Duodenal mucosa (tissue), 2 donors: ENCODE measurements around the gene ANP32E.
A peak's percentile ranks its signal among the peaks of the same experiment; 100 is the strongest.

ENCODE experiments used
- H3K27ac ChIP-seq: one replicate; pipeline ENCODE4 v1.7.0; 2013; ENCODE audit warnings: low read depth, low read length
- H3K27me3 ChIP-seq, 2 donors: one replicate each; pipeline ENCODE4 v1.7.0; 2013; ENCODE audit warnings: low read length in 2 of 2, control low read depth in 1 of 2; ENCODE audit not compliant: insufficient read depth in 2 of 2, control insufficient read depth in 1 of 2
- H3K36me3 ChIP-seq, 2 donors: one replicate each; pipeline ENCODE4 v1.7.0; 2013; ENCODE audit warnings: low read length in 2 of 2, control low read depth in 1 of 2; ENCODE audit not compliant: insufficient read depth in 2 of 2, control insufficient read depth in 1 of 2
- H3K4me1 ChIP-seq, 2 donors: one replicate each; pipeline ENCODE4 v1.7.0; 2013; ENCODE audit warnings: low read length in 2 of 2, control low read depth in 1 of 2; ENCODE audit not compliant: insufficient read depth in 2 of 2, control insufficient read depth in 1 of 2
- H3K4me3 ChIP-seq, 2 donors: one replicate each; pipeline ENCODE4 v1.7.0; 2013; ENCODE audit warnings: low read length in 2 of 2, low read depth in 1 of 2
- H3K9ac ChIP-seq, 2 donors: one replicate each; pipeline ENCODE4 v1.7.0; 2013; ENCODE audit warnings: low read length in 2 of 2, low read depth in 1 of 2
- H3K9me3 ChIP-seq, 2 donors: one replicate each; pipeline ENCODE4 v1.7.0; 2013; ENCODE audit warnings: low read length in 2 of 2, control low read depth in 1 of 2; ENCODE audit not compliant: control insufficient read depth in 1 of 2

ANP32E gene

GRCh38 chr1:150268705-150269403 is 32.9 kb upstream of the ANP32E start, which contains the start of gene APH1A:
Gene APH1A (minus strand): TSS chr1:150269016. CDS start chr1:150268810, 206 bp downstream.
- no peaks in the 10 kb centered on the region for H3K27me3 ChIP-seq
- H3K4me1 ChIP-seq = peaks cover 14 to 16% of the 10 kb centered on the region in 2 donors
- H3K4me3 ChIP-seq = peak within 1 kb of the TSS; percentile 97
- peak within 1 kb of the TSS; percentile 99 for H3K9ac ChIP-seq
- no peaks in the 10 kb centered on the region for H3K9me3 ChIP-seq
- peak within 1 kb of the TSS; percentile 87 for H3K27ac ChIP-seq
- peaks cover 15 to 30% of the 10 kb centered on the region in 2 donors for H3K36me3 ChIP-seq

GRCh38 chr1:150268340-150268704 is 32.4 kb upstream of the ANP32E start:
- Histone ChIP-seq H3K4me1 (peaks cover 14 to 16% of the 10 kb centered on the region in 2 donors), H3K4me3 (peak overlapping the region; percentile 97)

DNA sequence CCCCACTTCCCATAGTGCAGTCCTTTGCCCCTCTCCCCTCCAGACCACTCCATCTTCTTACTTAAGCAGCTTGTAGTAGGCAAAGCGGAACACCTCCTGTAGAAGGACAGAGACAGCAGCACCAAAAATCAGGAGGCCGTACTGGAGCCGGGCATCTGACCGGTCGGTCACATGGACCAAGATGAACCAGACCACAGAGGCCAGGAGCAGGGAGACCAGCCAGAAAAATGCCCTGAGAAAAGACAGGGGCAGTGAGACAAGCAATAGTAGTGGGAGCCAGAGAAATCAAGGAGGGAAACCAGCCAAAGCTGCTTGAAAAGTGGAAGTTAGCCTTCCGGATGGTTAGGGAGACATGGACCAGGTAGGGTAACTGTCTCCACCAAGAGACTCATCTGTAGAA is 32.0 kb upstream of the ANP32E start:
- Histone ChIP-seq H3K4me3 (peak overlapping the region; percentile 97), H3K27me3 (no peaks in the 10 kb centered on the region), H3K4me1 (peaks cover 16% of the 10 kb centered on the region in 2 donors), H3K9me3 (no peaks in the 10 kb centered on the region), H3K36me3 (peaks cover 15 to 30% of the 10 kb centered on the region in 2 donors), H3K27ac (no peak overlapping the region), H3K9ac (peak overlapping the region; percentile 99)

More at GRCh38 chr1:150268340-150268704, 32.4 kb upstream of the ANP32E start:
- Histone ChIP-seq H3K27ac (peak overlapping the region; percentile 87), H3K9ac (peak overlapping the region; percentile 99), H3K27me3 (no peaks in the 10 kb centered on the region), H3K36me3 (peaks cover 15 to 30% of the 10 kb centered on the region in 2 donors), H3K9me3 (no peaks in the 10 kb centered on the region)

- Histone ChIP-seq H3K27me3 (peaks cover 0 to 2% of the 10 kb centered on the region in 2 donors), H3K36me3 (peaks cover 15 to 30% of the 10 kb centered on the region in 2 donors), H3K9me3 (no peaks in the 10 kb centered on the region), H3K9ac (no peak overlapping the region), H3K4me1 (peaks cover 28 to 30% of the 10 kb centered on the region in 2 donors), H3K27ac (no peak overlapping the region), H3K4me3 (no peak overlapping the region)
Measured at GRCh38 chr1:150263549-150263948, 27.6 kb upstream of the ANP32E start.

DNA sequence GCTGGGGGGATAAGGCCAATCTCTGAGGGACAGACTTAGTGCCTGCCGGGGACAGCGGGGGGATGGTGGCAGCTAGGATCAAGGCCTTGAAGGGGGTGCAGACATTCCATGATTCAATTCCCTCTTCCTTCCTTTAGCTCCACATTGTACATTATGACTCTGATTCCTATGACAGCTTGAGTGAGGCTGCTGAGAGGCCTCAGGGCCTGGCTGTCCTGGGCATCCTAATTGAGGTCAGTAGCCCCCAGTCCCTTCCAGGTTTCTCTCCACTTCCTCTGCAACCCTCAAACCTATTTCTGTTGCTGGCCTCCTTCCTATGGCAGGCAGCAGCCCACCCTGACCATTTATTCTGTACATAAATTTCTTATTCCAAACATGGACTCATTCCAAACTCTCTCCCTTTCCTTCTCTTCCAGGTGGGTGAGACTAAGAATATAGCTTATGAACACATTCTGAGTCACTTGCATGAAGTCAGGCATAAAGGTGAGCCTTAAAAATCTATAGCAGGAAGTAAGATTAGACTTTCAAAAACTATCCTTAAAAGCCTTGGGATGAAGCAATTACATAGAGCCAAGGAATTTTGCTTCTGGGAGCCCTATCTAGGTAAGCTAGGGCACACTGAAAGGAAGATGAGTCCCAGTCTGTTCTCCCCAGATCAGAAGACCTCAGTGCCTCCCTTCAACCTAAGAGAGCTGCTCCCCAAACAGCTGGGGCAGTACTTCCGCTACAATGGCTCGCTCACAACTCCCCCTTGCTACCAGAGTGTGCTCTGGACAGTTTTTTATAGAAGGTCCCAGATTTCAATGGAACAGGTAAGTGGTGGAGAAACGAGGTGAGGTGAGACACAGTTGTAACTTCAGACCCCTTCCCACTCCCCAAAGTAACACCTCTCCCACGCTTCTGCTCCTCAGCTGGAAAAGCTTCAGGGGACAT is 26.7 kb upstream of the ANP32E start:
- Histone ChIP-seq H3K36me3 (peaks cover 15 to 30% of the 10 kb centered on the region in 2 donors), H3K27me3 (peaks cover 6 to 10% of the 10 kb centered on the region in 2 donors), H3K27ac (no peak overlapping the region), H3K9me3 (no peaks in the 10 kb centered on the region), H3K9ac (peak overlapping the region in 1 of 2 donors; percentile 25), H3K4me3 (no peak overlapping the region), H3K4me1 (peaks cover 24% of the 10 kb centered on the region in 2 donors)

DNA sequence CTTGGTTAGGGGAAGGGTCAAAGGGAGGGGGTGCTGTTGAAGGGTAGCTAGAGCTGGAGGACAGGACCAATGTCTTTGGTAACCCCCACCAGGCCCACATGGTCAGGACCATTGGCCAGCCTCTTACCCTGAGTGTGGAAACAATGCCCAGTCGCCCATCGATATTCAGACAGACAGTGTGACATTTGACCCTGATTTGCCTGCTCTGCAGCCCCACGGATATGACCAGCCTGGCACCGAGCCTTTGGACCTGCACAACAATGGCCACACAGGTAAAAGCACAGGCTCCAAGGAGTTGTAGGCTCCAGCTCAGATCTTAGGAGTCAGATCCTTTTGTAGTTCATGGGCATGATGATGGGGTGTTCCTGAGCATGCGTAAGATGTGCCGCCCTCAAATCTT is 25.5 kb upstream of the ANP32E start:
- Histone ChIP-seq H3K4me3 (no peak overlapping the region), H3K27me3 (peaks cover 7 to 15% of the 10 kb centered on the region in 2 donors), H3K9me3 (no peaks in the 10 kb centered on the region), H3K4me1 (peaks cover 17 to 19% of the 10 kb centered on the region in 2 donors), H3K9ac (no peak overlapping the region), H3K27ac (no peak overlapping the region), H3K36me3 (peaks cover 6 to 18% of the 10 kb centered on the region in 2 donors)

DNA sequence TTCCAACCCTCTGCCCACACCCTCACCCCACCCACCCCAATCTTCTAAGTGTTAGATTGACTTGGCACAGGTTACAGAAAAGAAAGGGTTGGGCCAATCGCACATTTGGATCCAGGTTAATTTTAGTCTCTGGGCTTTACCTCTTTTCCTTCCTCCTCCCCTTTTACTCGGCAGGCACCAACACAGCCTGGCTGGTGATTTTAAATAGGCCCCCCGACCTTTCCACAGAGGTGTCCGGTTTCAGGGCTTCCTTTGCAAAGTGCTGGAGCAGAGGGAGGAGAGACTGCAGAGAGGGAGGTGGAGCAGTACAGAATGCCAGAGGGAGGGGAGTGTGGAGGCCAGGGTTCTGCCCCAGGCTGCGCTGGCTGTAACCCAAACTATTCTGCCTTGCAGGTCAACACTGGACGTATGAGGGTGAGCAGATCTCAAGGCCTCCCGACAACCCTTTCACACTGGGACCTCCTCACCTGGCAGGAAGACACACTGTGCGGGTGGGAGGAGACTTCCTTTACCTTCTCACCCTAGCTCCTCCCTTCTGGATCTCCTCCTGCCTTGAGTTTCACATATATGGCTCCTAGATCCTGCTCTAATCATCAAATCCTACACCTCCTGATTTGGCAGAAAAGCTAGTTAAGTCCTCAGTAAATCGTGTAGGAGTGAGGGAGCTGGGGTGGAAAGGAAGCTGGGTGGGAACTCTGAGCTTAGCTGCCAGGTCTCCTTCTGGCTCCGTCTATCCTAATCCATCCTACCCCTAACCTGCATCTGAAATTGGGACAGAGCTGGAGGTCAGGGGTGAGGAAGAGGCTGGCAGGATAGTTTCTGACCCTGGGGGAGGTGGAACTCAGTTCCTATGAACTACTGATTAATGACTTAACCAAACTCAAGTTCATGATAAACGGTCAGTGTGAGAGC is 24.1 kb upstream of the ANP32E start:
- no peak overlapping the region for H3K9ac ChIP-seq
- peak overlapping the region; percentile 49 to 57 for H3K4me3 ChIP-seq
- H3K27me3 ChIP-seq = peaks cover 7 to 15% of the 10 kb centered on the region in 2 donors
- H3K36me3 ChIP-seq = peaks cover 0 to 5% of the 10 kb centered on the region in 2 donors
- H3K9me3 ChIP-seq = no peaks in the 10 kb centered on the region
- H3K27ac ChIP-seq = no peak overlapping the region
- H3K4me1 ChIP-seq = peaks cover 22 to 27% of the 10 kb centered on the region in 2 donors

DNA sequence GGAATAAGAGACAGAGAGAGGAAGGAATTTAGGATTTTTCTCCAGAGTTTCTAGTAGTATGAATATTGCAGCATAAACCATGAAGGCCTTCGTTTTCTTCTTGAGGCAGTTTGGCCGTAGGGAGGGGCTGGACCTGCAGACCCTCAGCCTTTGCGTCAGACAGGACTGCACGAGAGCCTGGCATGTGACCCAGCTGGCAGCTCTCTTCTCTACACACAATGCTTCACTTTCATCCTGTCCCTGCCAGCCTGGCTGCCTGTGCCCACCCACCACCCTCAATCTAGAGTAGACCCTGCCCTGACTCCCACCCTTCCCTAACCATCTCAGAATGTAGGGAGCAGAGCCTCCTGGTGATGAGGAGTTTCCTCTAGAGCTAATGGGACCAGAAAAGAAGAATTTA is 23.3 kb upstream of the ANP32E start:
- no peaks in the 10 kb centered on the region for H3K36me3 ChIP-seq
- no peak overlapping the region for H3K9ac ChIP-seq
- H3K27ac ChIP-seq = no peak overlapping the region
- H3K4me3 ChIP-seq = peak overlapping the region in 1 of 2 donors; percentile 57
- H3K9me3 ChIP-seq = no peaks in the 10 kb centered on the region
- H3K4me1 ChIP-seq = peaks cover 22 to 27% of the 10 kb centered on the region in 2 donors
- H3K27me3 ChIP-seq = peaks cover 7 to 15% of the 10 kb centered on the region in 2 donors
